Measurements from ENCODE around the gene TIAM1. TPM values are rescaled to one million over a fixed set of nuclear protein-coding genes. Genes with fewer than 3 reads are reported as not detected.

Gene TIAM1
- total and polyA plus RNA-seq, 2 experiments from 2014 or later: 9.2 to 9.6 TPM

DNA sequence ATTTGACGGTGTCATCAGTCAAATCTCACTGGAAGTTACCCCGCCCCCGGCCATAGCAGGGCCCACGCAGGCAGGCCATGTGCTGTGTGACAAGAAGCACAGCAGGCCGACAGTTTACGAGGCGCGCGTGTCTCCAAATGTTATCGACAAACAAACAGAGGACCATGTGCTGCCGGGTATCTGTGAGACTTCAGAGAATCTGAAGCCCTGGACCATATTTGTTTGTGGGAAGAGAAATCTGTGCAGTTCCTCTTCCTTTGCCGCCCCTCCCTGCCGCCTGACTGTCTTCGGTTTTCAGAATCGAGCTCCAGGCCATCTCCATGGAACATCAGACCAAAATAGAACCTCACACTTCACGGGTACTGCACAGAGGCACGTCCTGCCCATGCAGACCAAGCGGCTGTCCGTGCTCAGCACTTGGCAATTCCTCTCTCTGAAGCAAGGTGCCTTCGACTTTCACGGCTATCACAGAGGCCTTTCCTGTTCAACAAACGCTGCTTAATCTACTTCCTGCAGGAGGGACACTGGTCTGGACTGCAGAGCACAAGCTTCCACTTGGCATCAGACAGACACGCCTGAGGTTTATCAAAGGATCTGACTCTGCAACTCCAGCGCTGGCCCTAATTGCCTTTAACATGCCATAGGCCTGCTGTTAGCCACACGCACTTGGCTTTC lies 170.0 kb downstream of the TIAM1 start:
- H3K27me3 ChIP-seq: no peaks in the 10 kb centered on the region
- no peaks in the 10 kb centered on the region for H3K9me3 ChIP-seq (ENCODE audit: low read depth)
- peak; percentile 43 to 49 for DNase-seq (ENCODE audit: low read depth in 1 of 2, low spot score in 1 of 2)
- H3K4me3 ChIP-seq: no peak overlapping the region
- peaks cover 18% of the 10 kb centered on the region for H3K4me1 ChIP-seq (ENCODE audit: low read depth)
- no peak for TF ChIP-seq CTCF (IDR thresholded peaks at IDR 0.05; ENCODE audit: low read depth, low read length)
- no peaks in the 10 kb centered on the region for H3K36me3 ChIP-seq
- peak overlapping the region; percentile 61 for H3K27ac ChIP-seq

DNA sequence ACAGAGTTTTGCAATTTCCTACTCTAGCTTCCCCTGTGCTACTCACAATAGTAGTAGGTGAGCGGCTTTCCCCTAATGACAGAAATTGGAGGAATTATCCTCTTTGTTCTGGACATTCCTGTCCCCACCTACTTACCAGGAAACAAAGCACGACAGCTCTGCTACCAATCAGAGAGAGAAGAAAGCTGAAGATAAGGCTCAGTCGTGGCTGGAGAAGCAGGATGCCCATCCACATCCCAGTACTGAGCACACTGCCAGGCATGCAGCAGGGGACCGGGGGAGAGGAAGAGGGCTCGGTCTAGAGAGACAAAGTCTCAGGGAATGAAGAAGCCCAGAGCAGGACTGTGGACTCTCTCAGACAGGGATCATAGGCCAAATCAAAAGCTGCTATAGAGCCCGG lies 171.7 kb downstream of the TIAM1 start:
- H3K4me3 ChIP-seq: no peak overlapping the region
- peak in 1 of 2 donors; percentile 47 for DNase-seq (ENCODE audit: low read depth in 1 of 2, low spot score in 1 of 2)
- H3K9me3 ChIP-seq (ENCODE audit: low read depth): no peaks in the 10 kb centered on the region
- H3K27me3 ChIP-seq: no peaks in the 10 kb centered on the region
- no peaks in the 10 kb centered on the region for H3K36me3 ChIP-seq
- peaks cover 12% of the 10 kb centered on the region for H3K4me1 ChIP-seq (ENCODE audit: low read depth)
- TF ChIP-seq CTCF (IDR thresholded peaks at IDR 0.05; ENCODE audit: low read depth, low read length): no peak
- no peak overlapping the region for H3K27ac ChIP-seq

DNA sequence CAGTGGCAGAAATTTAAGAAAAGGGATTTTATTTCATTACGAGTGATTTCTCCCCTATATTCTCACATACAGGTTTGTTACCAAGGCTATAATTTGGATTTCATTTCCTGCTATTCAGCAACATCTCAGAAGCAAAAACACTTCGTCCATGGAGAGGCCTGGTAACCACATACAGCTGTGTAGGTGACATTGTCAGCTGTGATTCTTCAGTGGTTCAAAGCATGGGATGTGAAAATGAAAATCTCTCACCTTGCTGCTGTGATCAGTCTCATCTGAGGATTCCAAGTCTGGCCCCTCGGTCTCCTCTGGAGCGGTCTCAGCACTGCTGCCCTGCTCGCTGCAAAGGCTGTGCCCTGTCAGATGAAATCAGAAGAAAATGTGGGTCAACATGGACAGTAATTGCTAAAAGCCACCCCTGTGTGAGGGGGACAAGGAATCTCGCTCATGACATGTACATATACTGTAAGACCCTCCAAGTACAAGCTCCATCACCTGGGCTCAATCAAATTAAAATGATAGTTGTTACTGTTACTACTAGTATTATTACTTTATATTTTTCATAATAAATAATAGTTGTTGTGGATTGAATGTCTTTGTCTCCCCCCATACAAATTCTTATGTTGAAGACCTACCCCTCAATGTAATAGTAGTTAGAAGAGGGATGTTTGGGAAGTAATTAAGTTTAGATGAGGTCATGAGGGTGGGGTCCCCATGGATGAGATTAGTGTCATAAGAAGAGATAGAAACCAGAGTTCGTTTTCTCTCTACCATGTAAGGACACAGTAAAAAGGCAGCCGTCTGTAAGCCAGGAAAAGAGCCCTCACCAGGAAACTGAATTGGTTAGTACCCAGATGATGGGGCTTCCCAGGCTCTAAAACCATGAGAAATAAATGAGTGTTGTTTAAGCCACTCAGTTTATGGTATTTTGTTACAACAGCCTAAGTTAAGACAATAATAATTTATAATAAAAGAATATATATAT lies 179.1 kb downstream of the TIAM1 start:
- no peak for TF ChIP-seq CTCF (IDR thresholded peaks at IDR 0.05; ENCODE audit: low read depth, low read length)
- Histone ChIP-seq H3K9me3 (ENCODE audit: low read depth) (no peaks in the 10 kb centered on the region), H3K4me1 (ENCODE audit: low read depth) (peaks cover 14% of the 10 kb centered on the region), H3K27ac (no peak overlapping the region), H3K4me3 (no peak overlapping the region), H3K27me3 (no peaks in the 10 kb centered on the region), H3K36me3 (no peaks in the 10 kb centered on the region)
- no peak for DNase-seq (ENCODE audit: low read depth in 1 of 2, low spot score in 1 of 2)

GRCh38 chr21:31162827-31163226 lies 181.2 kb downstream of the TIAM1 start:
- no peak for TF ChIP-seq CTCF (IDR thresholded peaks at IDR 0.05; ENCODE audit: low read depth, low read length)
- Histone ChIP-seq H3K27ac (no peak overlapping the region), H3K36me3 (no peaks in the 10 kb centered on the region), H3K9me3 (ENCODE audit: low read depth) (no peaks in the 10 kb centered on the region), H3K4me1 (ENCODE audit: low read depth) (peaks cover 14% of the 10 kb centered on the region), H3K4me3 (no peak overlapping the region), H3K27me3 (no peaks in the 10 kb centered on the region)
- DNase-seq (ENCODE audit: low read depth in 1 of 2, low spot score in 1 of 2): peak in 1 of 2 donors; percentile 31

GRCh38 chr21:31162079-31162699 lies 181.9 kb downstream of the TIAM1 start:
- H3K9me3 ChIP-seq (ENCODE audit: low read depth): no peaks in the 10 kb centered on the region
- no peaks in the 10 kb centered on the region for H3K27me3 ChIP-seq
- TF ChIP-seq CTCF (IDR thresholded peaks at IDR 0.05; ENCODE audit: low read depth, low read length): no peak
- H3K4me3 ChIP-seq: no peak overlapping the region
- DNase-seq (ENCODE audit: low read depth in 1 of 2, low spot score in 1 of 2): no peak
- H3K27ac ChIP-seq: no peak overlapping the region
- no peaks in the 10 kb centered on the region for H3K36me3 ChIP-seq
- peaks cover 14% of the 10 kb centered on the region for H3K4me1 ChIP-seq (ENCODE audit: low read depth)

Data from cardiac muscle cell (in vitro differentiated cells and primary cell).